Brain pericyte (primary cell): ENCODE data around the gene IL27RA.
"Not testable (repeated sequence)": the region's sequence is repeated elsewhere in the genome, so short reads cannot be mapped to it uniquely, and the experiment has no call there.

Source experiments
- DNase-seq: peaks from one replicate; pipeline ENCODE4 v3.0.0-alpha.2; 2012; ENCODE audit warnings: low read depth, low spot score

Gene IL27RA

GRCh38 chr19:14028901-14029300 is 2.7 kb upstream of the IL27RA start:
- no peak for DNase-seq

GRCh38 chr19:14030997-14031718 is 404 bp upstream of the IL27RA start:
- no peak for DNase-seq

GRCh38 chr19:14033946-14034345 is 2.4 kb downstream of the IL27RA start:
- DNase-seq, result no peak

GRCh38 chr19:14035159-14035558 is 3.6 kb downstream of the IL27RA start:
- not testable (repeated sequence) for DNase-seq

GRCh38 chr19:14035706-14036105 is 4.1 kb downstream of the IL27RA start:
- DNase-seq, result no peak

GRCh38 chr19:14039181-14039580 is 7.6 kb downstream of the IL27RA start:
- DNase-seq, result no peak

- not testable (repeated sequence) for DNase-seq
Observed at GRCh38 chr19:14042659-14043608, 11.4 kb downstream of the IL27RA start.

- not testable (repeated sequence) for DNase-seq
Observed at GRCh38 chr19:14047866-14048265, 16.3 kb downstream of the IL27RA start.

GRCh38 chr19:14048443-14049153 is 17.0 kb downstream of the IL27RA start:
- DNase-seq, result no peak

- DNase-seq, result no peak
Observed at GRCh38 chr19:14050512-14050911, 18.9 kb downstream of the IL27RA start.

- not testable (repeated sequence) for DNase-seq
Observed at GRCh38 chr19:14050961-14051360, 19.4 kb downstream of the IL27RA start.

GRCh38 chr19:14051980-14052379 is 20.4 kb downstream of the IL27RA start:
- no peak for DNase-seq

GRCh38 chr19:14052470-14052869 is 20.9 kb downstream of the IL27RA start:
- DNase-seq, result no peak

GRCh38 chr19:14053032-14053431 is 21.5 kb downstream of the IL27RA start:
- no peak for DNase-seq

GRCh38 chr19:14053500-14053899 is 21.9 kb downstream of the IL27RA start:
- no peak for DNase-seq

- no peak for DNase-seq
Observed at GRCh38 chr19:14054099-14054498, 22.5 kb downstream of the IL27RA start.

- no peak for DNase-seq
Observed at GRCh38 chr19:14054721-14055120, 23.2 kb downstream of the IL27RA start.

- no peak for DNase-seq
Observed at GRCh38 chr19:14055396-14055795, 23.8 kb downstream of the IL27RA start.

GRCh38 chr19:14056069-14056666 is 24.6 kb downstream of the IL27RA start:
- DNase-seq, result no peak

- DNase-seq, result no peak
Observed at GRCh38 chr19:14056741-14057356, 25.3 kb downstream of the IL27RA start.
